H1 (cell line): ENCODE measurements around the gene NRXN3. TPM values are rescaled to one million over a fixed set of nuclear protein-coding genes. Genes with fewer than 3 reads are reported as not detected.

Experiments used
- ASH2L ChIP-seq: fragments of 200-600, 300-600 bp; sonication (generic); IDR thresholded peaks from one replicate; pipeline ENCODE4 v1.7.1; 2017; ENCODE audit warnings: low read length
- FOSL1 ChIP-seq: IDR thresholded peaks from 2 replicates; pipeline ENCODE4 v1.6.1; 2011; ENCODE audit warnings: mild to moderate bottlenecking, low read depth, low read length, moderate library complexity; ENCODE audit not compliant: insufficient read depth
- polyA plus RNA-seq, 7 experiments: library from polyadenylated mRNA; depleted of rRNA in 3 of 7; stranded (reverse) in 5 of 7; unstranded in 2 of 7; fragments of >200 nt in 5 of 7; fragments of 200-250 nt in 2 of 7; gene quantifications; 1 replicate in 5 of 7; 2 replicates in 1 of 7; 4 replicates in 1 of 7; pipeline versions ENCODE4 v1.2.1 to v1.2.3, GENCODE V29; 2011 to 2013; ENCODE audit warnings: missing spikeins in 2 of 7, mixed read lengths in 2 of 7
- total RNA-seq: library from RNA; stranded (reverse); fragmentation: NEBNext Ultra II Directional; extraction: Animal tissue kit (Norgen Biotek cat#: 25700); gene quantifications from 2 replicates; pipeline ENCODE4 v1.2.1, GENCODE V29; 2021

NRXN3 gene
- total and polyA plus RNA-seq, 2 of the 8 experiments (the other 6 are each of a cell fraction or from before 2014, with no cell fraction given) = 2.6 to 4.1 TPM

DNA sequence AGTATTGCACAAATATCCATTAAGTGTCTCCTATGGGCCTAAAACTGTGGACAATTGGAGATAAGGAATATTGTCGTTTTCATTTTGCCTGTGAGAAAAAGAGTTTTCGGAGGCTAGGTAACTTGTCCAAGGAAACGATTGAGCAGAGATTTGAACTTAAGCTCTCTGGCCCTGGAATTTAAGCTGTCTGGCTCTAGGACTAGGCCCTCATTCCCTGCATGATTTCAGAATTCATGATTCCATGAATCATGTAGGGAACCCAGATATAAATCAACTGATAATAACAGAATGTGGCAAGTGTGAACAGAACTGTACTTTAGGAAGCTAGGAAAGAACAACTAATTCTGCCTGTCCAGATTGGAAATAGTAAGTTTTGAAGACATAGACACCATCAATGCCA is 1100.2 kb downstream of the NRXN3 start (continued):
- TF ChIP-seq FOSL1 (no peak), ASH2L (no peak)
- TF ChIP-seq, all 59 proteins: peak for 0
